Kidney (tissue), 14 donors: ENCODE data around the gene UBE2L6. TPM values are rescaled to one million over a fixed set of nuclear protein-coding genes. Genes with fewer than 3 reads are reported as not detected.
A peak's percentile ranks its signal among the peaks of the same experiment; 100 is the strongest.

ENCODE experiments used
- DNase-seq, 5 donors: peaks; one replicate each; pipeline ENCODE4 v3.0.0-alpha.2; 2013 to 2020
- FAIRE-seq: peaks from 2 replicates; lab custom pipeline; 2012; peaks lifted over from hg19 to GRCh38; lab: Jason Lieb, UNC
- H3K27ac ChIP-seq, 2 donors: one replicate each; pipeline ENCODE4 v1.7.0; 2013; ENCODE audit warnings: low read depth in 2 of 2, low read length in 2 of 2, inconsistent platforms in 1 of 2
- H3K27me3 ChIP-seq: one replicate; pipeline ENCODE4 v1.7.1; 2013; ENCODE audit warnings: low read length, inconsistent platforms; ENCODE audit not compliant: control insufficient read depth, insufficient read depth
- H3K36me3 ChIP-seq, 3 donors: one replicate each; pipeline versions ENCODE4 v1.7.0 to v1.7.1; 2013; ENCODE audit warnings: low read length in 3 of 3, control low read depth in 1 of 3, inconsistent platforms in 1 of 3; ENCODE audit not compliant: insufficient read depth in 3 of 3, control insufficient read depth in 2 of 3
- H3K4me1 ChIP-seq, 3 donors: one replicate each; pipeline versions ENCODE4 v1.7.0 to v1.7.1; 2013; ENCODE audit warnings: low read length in 3 of 3, inconsistent platforms in 1 of 3, low read depth in 1 of 3; ENCODE audit not compliant: control insufficient read depth in 2 of 3, insufficient read depth in 2 of 3
- H3K4me3 ChIP-seq, 3 donors: one replicate each; pipeline versions ENCODE4 v1.7.0 to v1.8.1; 2013; ENCODE audit warnings: low read length in 3 of 3, control low read depth in 1 of 3, inconsistent platforms in 1 of 3
- H3K9ac ChIP-seq, 3 donors: one replicate each; pipeline versions ENCODE4 v1.7.0 to v1.7.1; 2013; ENCODE audit warnings: low read length in 3 of 3, control low read depth in 1 of 3, inconsistent platforms in 1 of 3
- H3K9me3 ChIP-seq, 3 donors: one replicate each; pipeline versions ENCODE4 v1.7.0 to v1.7.1; 2013; ENCODE audit warnings: low read length in 3 of 3, control low read depth in 1 of 3, inconsistent platforms in 1 of 3; ENCODE audit not compliant: control insufficient read depth in 2 of 3, insufficient read depth in 1 of 3
- intact Hi-C: fragments of 100-400 bp; cut with DNase I; formaldehyde crosslinking; loops from one replicate; pipeline ENCODE4 v1.11.1; 2022
- polyA plus RNA-seq: library from polyadenylated mRNA; stranded (reverse); fragments of 350-450 nt; fragmentation: Illumina TruSeq; extraction: RNeasy Lipid Tissue Mini Kit (QIAGEN cat#74804); gene quantifications from one replicate; pipeline ENCODE4 v1.2.3, GENCODE V29; 2014; ENCODE audit warnings: low read depth, low replicate concordance; ENCODE audit not compliant: insufficient read depth
- total RNA-seq: library from RNA; stranded (reverse); fragmentation: NEBNext Ultra II Directional; extraction: Animal tissue kit (Norgen Biotek cat#: 25700); gene quantifications from one replicate; pipeline ENCODE4 v1.2.1, GENCODE V29; 2021
- TF ChIP-seq, protein P1 (sequence below): IDR thresholded peaks from 3 replicates; pipeline ENCODE4 v1.5.1; 2012; ENCODE audit warnings: mild to moderate bottlenecking, moderate library complexity, borderline replicate concordance; ENCODE audit not compliant: insufficient read depth; ENCODE audit errors: extremely low read depth
- donor health status: control.
- donor health status: control.
- donor health status: control.
- donor health status: control.
- donor health status: control.
- donor health status: DM: yes; HTN: yes; CAD: no.
- donor health status: Normal renal cell carcinoma (clear cell type).

UBE2L6 gene
- total and polyA plus RNA-seq, 2 donors from 2014 or later, result 71.4 to 73.9 TPM

DNA sequence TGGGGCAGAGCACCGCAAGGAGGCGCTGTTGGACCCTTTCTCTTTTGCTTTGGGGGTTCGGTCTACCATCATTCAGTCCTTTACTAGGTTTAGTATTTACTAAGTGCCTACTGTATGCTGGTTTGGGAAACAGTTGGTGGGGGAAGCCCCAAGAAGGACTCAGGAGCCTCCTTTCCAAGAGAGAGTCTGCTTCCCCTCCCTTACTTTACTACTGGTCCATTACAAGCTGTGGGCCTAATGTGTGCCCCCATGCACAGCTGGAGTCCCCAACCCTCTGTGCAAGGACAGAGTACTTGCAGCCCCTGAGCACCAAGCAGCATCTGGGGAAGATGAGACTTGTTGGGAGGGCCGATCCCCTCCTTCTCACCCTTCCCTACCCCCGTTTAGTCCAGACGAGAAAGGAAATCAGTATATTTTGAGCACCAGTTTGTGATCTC, 876 bp upstream of the UBE2L6 start:
- Histone ChIP-seq H3K27ac (peak overlapping the region; percentile 51 to 59), H3K36me3 (no peaks in the 10 kb centered on the region), H3K9me3 (no peaks in the 10 kb centered on the region), H3K9ac (peak overlapping the region in 1 of 3 donors; percentile 80), H3K27me3 (no peaks in the 10 kb centered on the region), H3K4me3 (peak overlapping the region in 2 of 3 donors; percentile 62 to 85), H3K4me1 (peaks cover 0 to 12% (median 0%) of the 10 kb centered on the region in 3 donors)
- DNase-seq, result peak in 3 of 5 donors; percentile 89 to 92 (median 90)
- FAIRE-seq, result no peak
- intact Hi-C loops, result no loop called here
- TF ChIP-seq, protein P1, sequence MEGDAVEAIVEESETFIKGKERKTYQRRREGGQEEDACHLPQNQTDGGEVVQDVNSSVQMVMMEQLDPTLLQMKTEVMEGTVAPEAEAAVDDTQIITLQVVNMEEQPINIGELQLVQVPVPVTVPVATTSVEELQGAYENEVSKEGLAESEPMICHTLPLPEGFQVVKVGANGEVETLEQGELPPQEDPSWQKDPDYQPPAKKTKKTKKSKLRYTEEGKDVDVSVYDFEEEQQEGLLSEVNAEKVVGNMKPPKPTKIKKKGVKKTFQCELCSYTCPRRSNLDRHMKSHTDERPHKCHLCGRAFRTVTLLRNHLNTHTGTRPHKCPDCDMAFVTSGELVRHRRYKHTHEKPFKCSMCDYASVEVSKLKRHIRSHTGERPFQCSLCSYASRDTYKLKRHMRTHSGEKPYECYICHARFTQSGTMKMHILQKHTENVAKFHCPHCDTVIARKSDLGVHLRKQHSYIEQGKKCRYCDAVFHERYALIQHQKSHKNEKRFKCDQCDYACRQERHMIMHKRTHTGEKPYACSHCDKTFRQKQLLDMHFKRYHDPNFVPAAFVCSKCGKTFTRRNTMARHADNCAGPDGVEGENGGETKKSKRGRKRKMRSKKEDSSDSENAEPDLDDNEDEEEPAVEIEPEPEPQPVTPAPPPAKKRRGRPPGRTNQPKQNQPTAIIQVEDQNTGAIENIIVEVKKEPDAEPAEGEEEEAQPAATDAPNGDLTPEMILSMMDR, result peak; percentile 82

DNA sequence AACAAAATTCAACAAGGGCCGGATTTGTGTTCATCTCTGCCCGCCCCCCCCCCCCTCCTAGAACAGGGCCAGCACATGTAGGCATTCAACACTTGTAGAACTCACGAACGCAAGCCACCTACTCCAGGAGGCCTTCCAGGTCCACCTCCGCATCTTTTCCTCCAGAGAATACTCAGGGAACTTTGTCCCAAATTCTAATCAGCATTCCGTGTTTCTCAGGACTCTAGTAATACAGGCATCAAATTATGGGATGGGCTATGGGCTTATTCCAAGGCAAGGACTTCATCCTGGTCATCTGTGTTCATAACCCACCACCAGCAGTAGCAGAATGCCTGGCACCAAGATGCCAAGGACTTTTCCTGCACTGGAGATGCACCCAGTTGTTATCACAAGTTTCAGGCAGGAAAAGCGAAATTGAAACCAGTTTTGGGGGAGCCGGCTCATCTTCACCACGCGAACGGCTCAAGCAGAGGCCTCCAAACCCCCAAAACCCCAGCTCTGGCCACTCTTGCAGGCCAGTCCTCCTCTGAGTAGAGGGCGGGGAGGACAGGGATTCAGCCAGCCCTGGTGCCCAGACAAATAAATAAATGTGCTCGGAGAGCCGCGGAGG, 462 bp downstream of the UBE2L6 start:
- Histone ChIP-seq H3K27ac (peak overlapping the region; percentile 77 to 88), H3K36me3 (no peaks in the 10 kb centered on the region), H3K4me1 (peaks cover 0 to 12% (median 0%) of the 10 kb centered on the region in 3 donors), H3K9me3 (no peaks in the 10 kb centered on the region), H3K27me3 (no peaks in the 10 kb centered on the region), H3K4me3 (peak overlapping the region; percentile 81 to 94 (median 85)), H3K9ac (peak overlapping the region; percentile 57 to 72 (median 69))
- TF ChIP-seq, protein P1, result no peak
- intact Hi-C loops, result no loop called here
- FAIRE-seq (no peak), DNase-seq (peak in 1 of 5 donors; percentile 47)

DNA sequence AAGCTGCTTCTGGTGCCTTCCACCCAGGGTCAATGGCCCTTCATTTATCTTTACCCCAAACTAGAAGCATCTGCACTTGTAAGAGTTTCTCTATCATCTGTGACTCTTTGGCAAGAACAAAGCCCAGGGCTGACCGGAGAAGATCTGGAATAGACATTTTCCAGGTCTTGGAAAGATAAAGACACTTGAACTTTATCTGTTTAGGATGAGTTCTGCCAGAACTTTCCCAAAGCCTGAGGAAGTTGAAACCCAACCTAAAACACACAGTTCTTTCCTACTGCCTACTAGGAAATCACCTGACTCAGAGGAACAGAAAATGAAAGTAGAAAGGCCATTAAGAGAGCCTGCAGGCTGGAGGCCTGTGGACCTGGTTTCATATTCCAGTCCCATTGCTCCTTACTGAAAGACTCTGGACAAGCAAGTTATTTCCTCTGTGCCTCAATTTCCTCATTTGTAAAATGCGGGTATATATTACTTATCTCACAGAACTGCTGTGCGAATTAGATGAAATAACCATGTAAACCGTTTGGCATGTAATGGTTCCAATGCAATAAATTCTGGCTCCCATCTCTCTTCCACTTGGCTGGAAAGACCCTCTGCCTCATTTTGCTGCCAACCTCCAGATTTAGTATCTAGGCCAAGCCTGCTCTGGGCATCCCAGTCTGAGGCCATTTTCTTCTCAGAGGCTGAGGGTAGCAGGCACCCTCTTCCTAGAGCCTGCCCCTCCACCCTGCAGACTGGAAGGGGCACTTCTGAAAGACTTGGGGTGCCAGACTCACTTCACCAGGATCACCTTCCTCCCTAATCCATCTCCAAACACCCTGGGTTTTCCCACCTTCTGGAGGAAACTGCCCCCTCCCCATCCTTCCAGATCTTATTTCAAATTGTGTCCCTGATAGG, 1.2 kb downstream of the UBE2L6 start:
- FAIRE-seq, result no peak

More for the DNA sequence above, 1.2 kb downstream of the UBE2L6 start:
- Histone ChIP-seq H3K36me3 (no peaks in the 10 kb centered on the region), H3K9ac (peak overlapping the region in 2 of 3 donors; percentile 8 to 57), H3K27ac (peak overlapping the region; percentile 77 to 84), H3K9me3 (no peaks in the 10 kb centered on the region), H3K4me3 (peak overlapping the region; percentile 27 to 62 (median 53)), H3K4me1 (peaks cover 0 to 12% (median 0%) of the 10 kb centered on the region in 3 donors), H3K27me3 (no peaks in the 10 kb centered on the region)
- peak in 2 of 5 donors; percentile 58 to 71 for DNase-seq
- intact Hi-C loops, result no loop called here
- TF ChIP-seq, protein P1, result no peak
